Measurements from ENCODE around the gene TIMM13. TPM values are rescaled to one million over a fixed set of nuclear protein-coding genes. Genes with fewer than 3 reads are reported as not detected.

Gene TIMM13
- total and polyA plus RNA-seq, 9 of the 15 experiments (the other 6 are each of a cell fraction or from before 2014, with no cell fraction given) = 17.6 to 215 (median 71.8) TPM

DNA sequence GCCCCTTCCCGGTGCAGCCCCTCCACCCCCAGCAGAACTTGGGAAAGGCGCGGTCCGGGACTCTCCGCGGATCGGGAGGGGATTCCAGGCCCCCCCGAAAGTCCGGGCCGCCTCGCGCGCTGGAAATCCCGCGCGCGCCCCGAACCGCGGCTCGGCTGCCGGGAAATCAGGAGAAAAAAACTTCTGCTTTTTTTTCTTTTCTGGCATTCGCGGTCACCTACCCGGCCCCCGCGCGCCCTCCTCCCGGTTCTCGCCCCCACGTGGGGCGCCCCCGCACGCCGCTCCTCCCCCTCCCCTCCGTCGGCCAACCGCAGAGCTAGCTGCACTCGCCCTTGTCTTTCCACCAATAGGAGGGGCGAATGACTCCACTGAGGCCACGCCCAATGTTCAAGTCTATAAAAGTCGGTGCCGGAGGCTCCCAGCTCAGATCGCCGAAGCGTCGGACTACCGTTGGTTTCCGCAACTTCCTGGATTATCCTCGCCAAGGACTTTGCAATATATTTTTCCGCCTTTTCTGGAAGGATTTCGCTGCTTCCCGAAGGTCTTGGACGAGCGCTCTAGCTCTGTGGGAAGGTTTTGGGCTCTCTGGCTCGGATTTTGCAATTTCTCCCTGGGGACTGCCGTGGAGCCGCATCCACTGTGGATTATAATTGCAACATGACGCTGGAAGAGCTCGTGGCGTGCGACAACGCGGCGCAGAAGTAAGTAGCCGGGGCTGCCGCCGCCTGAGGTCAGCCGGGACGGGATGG is 48.5 kb upstream of the TIMM13 start, which contains the start of gene GADD45B (continued):
- TF ChIP-seq, protein P1, sequence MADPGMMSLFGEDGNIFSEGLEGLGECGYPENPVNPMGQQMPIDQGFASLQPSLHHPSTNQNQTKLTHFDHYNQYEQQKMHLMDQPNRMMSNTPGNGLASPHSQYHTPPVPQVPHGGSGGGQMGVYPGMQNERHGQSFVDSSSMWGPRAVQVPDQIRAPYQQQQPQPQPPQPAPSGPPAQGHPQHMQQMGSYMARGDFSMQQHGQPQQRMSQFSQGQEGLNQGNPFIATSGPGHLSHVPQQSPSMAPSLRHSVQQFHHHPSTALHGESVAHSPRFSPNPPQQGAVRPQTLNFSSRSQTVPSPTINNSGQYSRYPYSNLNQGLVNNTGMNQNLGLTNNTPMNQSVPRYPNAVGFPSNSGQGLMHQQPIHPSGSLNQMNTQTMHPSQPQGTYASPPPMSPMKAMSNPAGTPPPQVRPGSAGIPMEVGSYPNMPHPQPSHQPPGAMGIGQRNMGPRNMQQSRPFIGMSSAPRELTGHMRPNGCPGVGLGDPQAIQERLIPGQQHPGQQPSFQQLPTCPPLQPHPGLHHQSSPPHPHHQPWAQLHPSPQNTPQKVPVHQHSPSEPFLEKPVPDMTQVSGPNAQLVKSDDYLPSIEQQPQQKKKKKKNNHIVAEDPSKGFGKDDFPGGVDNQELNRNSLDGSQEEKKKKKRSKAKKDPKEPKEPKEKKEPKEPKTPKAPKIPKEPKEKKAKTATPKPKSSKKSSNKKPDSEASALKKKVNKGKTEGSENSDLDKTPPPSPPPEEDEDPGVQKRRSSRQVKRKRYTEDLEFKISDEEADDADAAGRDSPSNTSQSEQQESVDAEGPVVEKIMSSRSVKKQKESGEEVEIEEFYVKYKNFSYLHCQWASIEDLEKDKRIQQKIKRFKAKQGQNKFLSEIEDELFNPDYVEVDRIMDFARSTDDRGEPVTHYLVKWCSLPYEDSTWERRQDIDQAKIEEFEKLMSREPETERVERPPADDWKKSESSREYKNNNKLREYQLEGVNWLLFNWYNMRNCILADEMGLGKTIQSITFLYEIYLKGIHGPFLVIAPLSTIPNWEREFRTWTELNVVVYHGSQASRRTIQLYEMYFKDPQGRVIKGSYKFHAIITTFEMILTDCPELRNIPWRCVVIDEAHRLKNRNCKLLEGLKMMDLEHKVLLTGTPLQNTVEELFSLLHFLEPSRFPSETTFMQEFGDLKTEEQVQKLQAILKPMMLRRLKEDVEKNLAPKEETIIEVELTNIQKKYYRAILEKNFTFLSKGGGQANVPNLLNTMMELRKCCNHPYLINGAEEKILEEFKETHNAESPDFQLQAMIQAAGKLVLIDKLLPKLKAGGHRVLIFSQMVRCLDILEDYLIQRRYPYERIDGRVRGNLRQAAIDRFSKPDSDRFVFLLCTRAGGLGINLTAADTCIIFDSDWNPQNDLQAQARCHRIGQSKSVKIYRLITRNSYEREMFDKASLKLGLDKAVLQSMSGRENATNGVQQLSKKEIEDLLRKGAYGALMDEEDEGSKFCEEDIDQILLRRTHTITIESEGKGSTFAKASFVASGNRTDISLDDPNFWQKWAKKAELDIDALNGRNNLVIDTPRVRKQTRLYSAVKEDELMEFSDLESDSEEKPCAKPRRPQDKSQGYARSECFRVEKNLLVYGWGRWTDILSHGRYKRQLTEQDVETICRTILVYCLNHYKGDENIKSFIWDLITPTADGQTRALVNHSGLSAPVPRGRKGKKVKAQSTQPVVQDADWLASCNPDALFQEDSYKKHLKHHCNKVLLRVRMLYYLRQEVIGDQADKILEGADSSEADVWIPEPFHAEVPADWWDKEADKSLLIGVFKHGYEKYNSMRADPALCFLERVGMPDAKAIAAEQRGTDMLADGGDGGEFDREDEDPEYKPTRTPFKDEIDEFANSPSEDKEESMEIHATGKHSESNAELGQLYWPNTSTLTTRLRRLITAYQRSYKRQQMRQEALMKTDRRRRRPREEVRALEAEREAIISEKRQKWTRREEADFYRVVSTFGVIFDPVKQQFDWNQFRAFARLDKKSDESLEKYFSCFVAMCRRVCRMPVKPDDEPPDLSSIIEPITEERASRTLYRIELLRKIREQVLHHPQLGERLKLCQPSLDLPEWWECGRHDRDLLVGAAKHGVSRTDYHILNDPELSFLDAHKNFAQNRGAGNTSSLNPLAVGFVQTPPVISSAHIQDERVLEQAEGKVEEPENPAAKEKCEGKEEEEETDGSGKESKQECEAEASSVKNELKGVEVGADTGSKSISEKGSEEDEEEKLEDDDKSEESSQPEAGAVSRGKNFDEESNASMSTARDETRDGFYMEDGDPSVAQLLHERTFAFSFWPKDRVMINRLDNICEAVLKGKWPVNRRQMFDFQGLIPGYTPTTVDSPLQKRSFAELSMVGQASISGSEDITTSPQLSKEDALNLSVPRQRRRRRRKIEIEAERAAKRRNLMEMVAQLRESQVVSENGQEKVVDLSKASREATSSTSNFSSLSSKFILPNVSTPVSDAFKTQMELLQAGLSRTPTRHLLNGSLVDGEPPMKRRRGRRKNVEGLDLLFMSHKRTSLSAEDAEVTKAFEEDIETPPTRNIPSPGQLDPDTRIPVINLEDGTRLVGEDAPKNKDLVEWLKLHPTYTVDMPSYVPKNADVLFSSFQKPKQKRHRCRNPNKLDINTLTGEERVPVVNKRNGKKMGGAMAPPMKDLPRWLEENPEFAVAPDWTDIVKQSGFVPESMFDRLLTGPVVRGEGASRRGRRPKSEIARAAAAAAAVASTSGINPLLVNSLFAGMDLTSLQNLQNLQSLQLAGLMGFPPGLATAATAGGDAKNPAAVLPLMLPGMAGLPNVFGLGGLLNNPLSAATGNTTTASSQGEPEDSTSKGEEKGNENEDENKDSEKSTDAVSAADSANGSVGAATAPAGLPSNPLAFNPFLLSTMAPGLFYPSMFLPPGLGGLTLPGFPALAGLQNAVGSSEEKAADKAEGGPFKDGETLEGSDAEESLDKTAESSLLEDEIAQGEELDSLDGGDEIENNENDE (IDR thresholded peaks at IDR 0.05; ENCODE audit: low read depth, low read length) = no peak
- TF ChIP-seq DIDO1 (tag; IDR thresholded peaks at IDR 0.05; ENCODE audit: low read depth) (no peak), HNRNPUL1 (IDR thresholded peaks at IDR 0.05; ENCODE audit: low read length) (no peak), HNRNPH1 (optimal IDR thresholded peaks at IDR 0.05; ENCODE audit: low read depth, low read length) (no peak), PML (IDR thresholded peaks at IDR 0.05; ENCODE audit: low read length) (peak; percentile 96), ZNF224 (CRISPR knock-in tag; IDR thresholded peaks at IDR 0.05) (no peak), NELFE (IDR thresholded peaks at IDR 0.05; ENCODE audit: insufficient read depth, insufficient read length) (no peak), ZBTB1 (CRISPR knock-in tag; IDR thresholded peaks at IDR 0.05; ENCODE audit: borderline replicate concordance, low read depth) (no peak)
- TF ChIP-seq, protein P2, sequence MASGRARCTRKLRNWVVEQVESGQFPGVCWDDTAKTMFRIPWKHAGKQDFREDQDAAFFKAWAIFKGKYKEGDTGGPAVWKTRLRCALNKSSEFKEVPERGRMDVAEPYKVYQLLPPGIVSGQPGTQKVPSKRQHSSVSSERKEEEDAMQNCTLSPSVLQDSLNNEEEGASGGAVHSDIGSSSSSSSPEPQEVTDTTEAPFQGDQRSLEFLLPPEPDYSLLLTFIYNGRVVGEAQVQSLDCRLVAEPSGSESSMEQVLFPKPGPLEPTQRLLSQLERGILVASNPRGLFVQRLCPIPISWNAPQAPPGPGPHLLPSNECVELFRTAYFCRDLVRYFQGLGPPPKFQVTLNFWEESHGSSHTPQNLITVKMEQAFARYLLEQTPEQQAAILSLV (tag; IDR thresholded peaks at IDR 0.05) = no peak
- TF ChIP-seq, protein P3, sequence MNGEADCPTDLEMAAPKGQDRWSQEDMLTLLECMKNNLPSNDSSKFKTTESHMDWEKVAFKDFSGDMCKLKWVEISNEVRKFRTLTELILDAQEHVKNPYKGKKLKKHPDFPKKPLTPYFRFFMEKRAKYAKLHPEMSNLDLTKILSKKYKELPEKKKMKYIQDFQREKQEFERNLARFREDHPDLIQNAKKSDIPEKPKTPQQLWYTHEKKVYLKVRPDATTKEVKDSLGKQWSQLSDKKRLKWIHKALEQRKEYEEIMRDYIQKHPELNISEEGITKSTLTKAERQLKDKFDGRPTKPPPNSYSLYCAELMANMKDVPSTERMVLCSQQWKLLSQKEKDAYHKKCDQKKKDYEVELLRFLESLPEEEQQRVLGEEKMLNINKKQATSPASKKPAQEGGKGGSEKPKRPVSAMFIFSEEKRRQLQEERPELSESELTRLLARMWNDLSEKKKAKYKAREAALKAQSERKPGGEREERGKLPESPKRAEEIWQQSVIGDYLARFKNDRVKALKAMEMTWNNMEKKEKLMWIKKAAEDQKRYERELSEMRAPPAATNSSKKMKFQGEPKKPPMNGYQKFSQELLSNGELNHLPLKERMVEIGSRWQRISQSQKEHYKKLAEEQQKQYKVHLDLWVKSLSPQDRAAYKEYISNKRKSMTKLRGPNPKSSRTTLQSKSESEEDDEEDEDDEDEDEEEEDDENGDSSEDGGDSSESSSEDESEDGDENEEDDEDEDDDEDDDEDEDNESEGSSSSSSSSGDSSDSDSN (IDR thresholded peaks at IDR 0.05; ENCODE audit: borderline replicate concordance in 1 of 2, low read depth in 2 of 2, low read length in 2 of 2) = 0 out of 4 replicates have a peak, but pooled peaks of 1 of the 2 experiments have one; percentile 41
- TF ChIP-seq, protein P4, sequence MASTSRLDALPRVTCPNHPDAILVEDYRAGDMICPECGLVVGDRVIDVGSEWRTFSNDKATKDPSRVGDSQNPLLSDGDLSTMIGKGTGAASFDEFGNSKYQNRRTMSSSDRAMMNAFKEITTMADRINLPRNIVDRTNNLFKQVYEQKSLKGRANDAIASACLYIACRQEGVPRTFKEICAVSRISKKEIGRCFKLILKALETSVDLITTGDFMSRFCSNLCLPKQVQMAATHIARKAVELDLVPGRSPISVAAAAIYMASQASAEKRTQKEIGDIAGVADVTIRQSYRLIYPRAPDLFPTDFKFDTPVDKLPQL (IDR thresholded peaks at IDR 0.05; ENCODE audit: extremely low read depth, insufficient read length) = peak; percentile 92

All from K562 (cell line).